Omental fat pad (tissue), 4 donors: ENCODE data around the gene TAF1A. TPM values are rescaled to one million over a fixed set of nuclear protein-coding genes. Genes with fewer than 3 reads are reported as not detected.

Source experiments
- ATAC-seq: fragments of 150-250 bp; one replicate; pipeline ENCODE4 v1.9.1; 2016; ENCODE audit warnings: mild to moderate bottlenecking, moderate library complexity; ENCODE audit not compliant: low FRiP score
- DNase-seq: peaks from one replicate; pipeline ENCODE4 v3.0.0-alpha.2; 2019; ENCODE audit warnings: low spot score
- total RNA-seq, 4 donors: library from RNA; depleted of rRNA; stranded (reverse); fragments of >200 nt; gene quantifications; one replicate each; pipeline ENCODE4 v1.1.0, GENCODE V29; 2016
- TF ChIP-seq, protein P1 (sequence below), 3 donors: fragments of 450-650 bp; IDR thresholded peaks; one replicate each; pipeline ENCODE4 v1.5.1; 2016 to 2017; ENCODE audit warnings: antibody characterized with exemption in 3 of 3, mild to moderate bottlenecking in 3 of 3, moderate library complexity in 2 of 3

Gene TAF1A
- total RNA-seq, 4 donors from 2014 or later, result 4.1 to 11.4 (median 8.3) TPM

DNA sequence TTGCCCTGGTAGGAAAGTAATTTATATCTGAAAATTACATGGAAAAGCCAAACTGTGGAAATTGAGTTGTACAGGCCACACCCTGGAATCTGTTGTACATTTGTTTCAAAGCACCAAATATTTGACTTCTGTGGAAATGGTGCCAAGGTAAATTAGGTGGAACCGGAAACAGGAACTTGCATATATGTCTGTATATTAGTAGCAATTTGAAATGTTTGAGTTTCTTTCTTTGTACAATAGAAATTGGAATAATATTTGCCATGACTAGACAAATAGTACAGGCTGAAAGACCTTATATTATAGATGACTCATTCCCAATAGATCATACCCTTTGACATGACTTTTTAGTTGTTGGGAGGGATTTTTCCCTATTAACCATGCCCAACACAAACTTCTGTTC, 10.5 kb upstream of the TAF1A start:
- DNase-seq, result no peak
- no peak for ATAC-seq

DNA sequence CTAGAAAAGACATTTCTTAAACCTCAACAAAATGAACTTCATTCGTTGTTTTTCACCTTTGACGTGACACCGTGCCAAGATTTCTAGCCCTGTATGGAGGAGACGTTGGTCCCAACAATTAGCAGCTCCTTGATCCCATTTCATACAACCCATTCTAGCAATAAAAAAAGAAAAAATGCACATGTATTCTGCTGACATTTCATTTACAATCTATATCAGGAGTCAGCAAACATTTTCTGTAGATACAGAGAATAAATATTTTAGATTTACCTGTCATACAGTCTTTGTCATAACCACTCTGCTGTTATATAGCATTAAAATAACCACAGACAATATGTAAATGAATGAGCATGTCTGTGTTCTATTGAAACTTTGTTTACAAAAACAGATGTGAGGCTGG, 7.0 kb upstream of the TAF1A start:
- TF ChIP-seq, protein P1, sequence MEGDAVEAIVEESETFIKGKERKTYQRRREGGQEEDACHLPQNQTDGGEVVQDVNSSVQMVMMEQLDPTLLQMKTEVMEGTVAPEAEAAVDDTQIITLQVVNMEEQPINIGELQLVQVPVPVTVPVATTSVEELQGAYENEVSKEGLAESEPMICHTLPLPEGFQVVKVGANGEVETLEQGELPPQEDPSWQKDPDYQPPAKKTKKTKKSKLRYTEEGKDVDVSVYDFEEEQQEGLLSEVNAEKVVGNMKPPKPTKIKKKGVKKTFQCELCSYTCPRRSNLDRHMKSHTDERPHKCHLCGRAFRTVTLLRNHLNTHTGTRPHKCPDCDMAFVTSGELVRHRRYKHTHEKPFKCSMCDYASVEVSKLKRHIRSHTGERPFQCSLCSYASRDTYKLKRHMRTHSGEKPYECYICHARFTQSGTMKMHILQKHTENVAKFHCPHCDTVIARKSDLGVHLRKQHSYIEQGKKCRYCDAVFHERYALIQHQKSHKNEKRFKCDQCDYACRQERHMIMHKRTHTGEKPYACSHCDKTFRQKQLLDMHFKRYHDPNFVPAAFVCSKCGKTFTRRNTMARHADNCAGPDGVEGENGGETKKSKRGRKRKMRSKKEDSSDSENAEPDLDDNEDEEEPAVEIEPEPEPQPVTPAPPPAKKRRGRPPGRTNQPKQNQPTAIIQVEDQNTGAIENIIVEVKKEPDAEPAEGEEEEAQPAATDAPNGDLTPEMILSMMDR (IDR thresholded peaks at IDR 0.05), result no peak
- ATAC-seq (no peak), DNase-seq (no peak)

More for the DNA sequence above, 10.5 kb upstream of the TAF1A start:
- TF ChIP-seq, protein P1 (IDR thresholded peaks at IDR 0.05), result no peak

DNA sequence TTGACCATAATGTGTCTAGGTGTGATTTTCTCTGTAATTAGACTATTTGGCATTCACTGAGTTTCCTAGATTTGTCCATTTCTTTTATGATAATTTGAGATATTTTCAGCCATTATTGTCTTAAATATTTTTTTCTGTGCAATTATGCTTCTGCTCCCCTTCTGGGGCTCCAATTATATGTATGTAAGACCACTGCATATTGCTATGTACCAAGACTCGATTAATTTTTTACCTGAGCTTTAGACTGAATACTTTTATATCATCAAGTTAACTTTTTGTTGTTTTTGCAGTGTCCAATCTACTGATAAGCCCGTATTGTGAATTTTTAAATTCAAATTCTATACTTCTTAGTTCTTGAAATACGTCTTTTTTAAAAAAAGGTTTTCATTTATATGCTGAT, 5.1 kb upstream of the TAF1A start:
- no peak for ATAC-seq
- TF ChIP-seq, protein P1 (IDR thresholded peaks at IDR 0.05), result no peak

DNA sequence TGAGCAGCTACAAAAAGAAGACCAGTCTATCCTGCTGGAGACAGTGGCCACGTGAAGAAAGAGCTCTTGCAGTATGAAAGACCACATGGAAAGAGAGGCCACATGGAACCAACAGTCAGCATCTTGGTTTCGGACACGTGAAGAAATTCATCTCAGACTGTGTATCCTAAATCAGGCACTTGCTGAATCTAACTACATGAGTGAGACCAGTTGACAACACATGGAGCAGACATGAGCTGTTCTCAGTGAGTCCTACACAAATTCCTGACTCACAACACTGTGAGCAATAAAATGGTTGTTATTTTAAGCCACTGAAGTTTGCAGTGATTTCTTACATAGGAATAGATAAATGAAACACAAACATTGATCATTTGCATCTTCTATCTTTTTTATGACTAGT, 2.4 kb upstream of the TAF1A start:
- DNase-seq (no peak), ATAC-seq (no peak)
- TF ChIP-seq, protein P1 (IDR thresholded peaks at IDR 0.05), result no peak

More for the DNA sequence above, 5.1 kb upstream of the TAF1A start:
- DNase-seq, result no peak

DNA sequence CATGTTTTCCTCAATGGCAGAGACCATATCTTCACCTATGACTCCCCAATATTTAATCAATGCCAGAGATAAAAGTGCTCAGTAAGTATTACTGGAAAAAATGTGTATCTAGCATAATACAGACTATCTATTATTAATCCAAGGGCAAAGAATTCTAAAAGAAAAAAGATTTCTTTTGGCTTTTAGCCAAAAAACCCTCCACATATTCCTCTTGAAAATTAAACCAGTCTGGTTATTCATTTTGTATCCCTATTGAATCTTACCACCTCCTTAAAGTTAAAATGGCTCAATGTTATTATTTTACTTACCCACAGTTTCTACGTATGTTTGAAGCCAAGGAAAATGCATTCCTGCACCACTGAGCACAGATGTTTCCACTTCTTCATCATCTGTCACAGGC, 1.6 kb downstream of the TAF1A start:
- TF ChIP-seq, protein P1 (IDR thresholded peaks at IDR 0.05), result no peak
- DNase-seq (no peak), ATAC-seq (no peak)

DNA sequence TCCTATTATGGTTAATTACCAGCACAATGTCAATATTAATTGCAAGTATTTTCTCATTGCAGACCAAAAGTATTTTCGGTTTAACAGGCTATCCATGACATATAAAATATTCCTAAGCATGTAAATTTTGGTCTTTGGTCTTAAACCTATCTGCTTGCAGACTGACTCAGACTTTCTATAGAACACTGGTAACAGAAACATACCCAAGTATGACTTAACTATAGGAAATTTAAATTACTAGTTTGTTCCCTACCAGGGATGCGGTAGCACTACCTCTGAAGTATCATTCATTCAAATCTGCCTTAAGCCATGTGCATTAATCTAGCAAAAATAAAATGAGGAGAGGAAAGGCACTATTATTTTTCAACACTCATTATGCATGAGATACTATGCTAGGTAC, 2.9 kb downstream of the TAF1A start:
- no peak for ATAC-seq
- no peak for DNase-seq
- TF ChIP-seq, protein P1 (IDR thresholded peaks at IDR 0.05), result no peak

DNA sequence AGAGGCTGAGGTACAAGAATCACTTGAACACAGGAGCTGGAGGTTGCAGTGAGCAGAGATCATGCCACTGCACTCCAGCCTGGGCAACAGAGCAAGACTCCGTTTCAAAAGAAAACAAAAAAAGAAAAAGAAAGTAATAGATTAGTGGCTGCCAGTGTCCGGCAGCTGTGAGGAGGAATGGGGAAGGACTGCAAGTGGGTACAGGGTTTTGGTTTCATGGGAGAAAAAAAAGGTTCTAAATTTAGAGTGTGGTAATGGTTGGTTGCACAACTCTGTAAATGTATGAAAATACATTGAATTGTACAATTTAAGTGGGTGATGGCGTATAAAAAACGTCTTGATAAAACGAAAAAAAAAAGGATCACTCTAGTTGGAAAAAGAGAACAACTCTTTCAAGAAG, 6.7 kb downstream of the TAF1A start:
- TF ChIP-seq, protein P1 (IDR thresholded peaks at IDR 0.05), result no peak
- no peak for ATAC-seq
- DNase-seq, result no peak
